ENCODE data around the gene EGLN2.
"Not testable (repeated sequence)": the region's sequence is repeated elsewhere in the genome, so short reads cannot be mapped to it uniquely, and the experiment has no call there.

The EGLN2 gene

GRCh38 chr19:40758491-40758890, 40.5 kb upstream of the EGLN2 start:
- DNase-seq (ENCODE audit: insufficient read length, low spot score) (no peak), FAIRE-seq (no peak)
- TF ChIP-seq TAF1 (IDR thresholded peaks at IDR 0.05; ENCODE audit: low read depth, low read length) (no peak), PAX5 (IDR thresholded peaks at IDR 0.05; ENCODE audit: insufficient read depth, low read length, severe bottlenecking) (no peak), POU2F2 (IDR thresholded peaks at IDR 0.05; ENCODE audit: low read depth, low read length) (no peak), POLR2A (IDR thresholded peaks at IDR 0.05; ENCODE audit: low read depth, low read length) (no peak), POLR2AphosphoS5 (IDR thresholded peaks at IDR 0.05; ENCODE audit: low read depth, low read length) (no peak), SPI1 (IDR thresholded peaks at IDR 0.05; ENCODE audit: low read depth, low read length) (no peak)

GRCh38 chr19:40759352-40759751, 39.6 kb upstream of the EGLN2 start:
- TF ChIP-seq SPI1 (IDR thresholded peaks at IDR 0.05; ENCODE audit: low read depth, low read length) (no peak), TAF1 (IDR thresholded peaks at IDR 0.05; ENCODE audit: low read depth, low read length) (no peak), POLR2AphosphoS5 (IDR thresholded peaks at IDR 0.05; ENCODE audit: low read depth, low read length) (no peak), POU2F2 (IDR thresholded peaks at IDR 0.05; ENCODE audit: low read depth, low read length) (no peak), POLR2A (IDR thresholded peaks at IDR 0.05; ENCODE audit: low read depth, low read length) (no peak), PAX5 (IDR thresholded peaks at IDR 0.05; ENCODE audit: insufficient read depth, low read length, severe bottlenecking) (no peak)
- no peak for DNase-seq (ENCODE audit: insufficient read length, low spot score)
- no peak for FAIRE-seq

- DNase-seq (ENCODE audit: insufficient read length, low spot score) (no peak), FAIRE-seq (no peak)
- TF ChIP-seq POLR2AphosphoS5 (IDR thresholded peaks at IDR 0.05; ENCODE audit: low read depth, low read length) (no peak), POLR2A (IDR thresholded peaks at IDR 0.05; ENCODE audit: low read depth, low read length) (no peak), PAX5 (IDR thresholded peaks at IDR 0.05; ENCODE audit: insufficient read depth, low read length, severe bottlenecking) (no peak), POU2F2 (IDR thresholded peaks at IDR 0.05; ENCODE audit: low read depth, low read length) (no peak), TAF1 (IDR thresholded peaks at IDR 0.05; ENCODE audit: low read depth, low read length) (no peak), SPI1 (IDR thresholded peaks at IDR 0.05; ENCODE audit: low read depth, low read length) (no peak)
Measured at GRCh38 chr19:40762754-40763470, 36.1 kb upstream of the EGLN2 start.

- no peak for FAIRE-seq
- no peak for DNase-seq (ENCODE audit: insufficient read length, low spot score)
- TF ChIP-seq POU2F2 (IDR thresholded peaks at IDR 0.05; ENCODE audit: low read depth, low read length) (no peak), POLR2A (IDR thresholded peaks at IDR 0.05; ENCODE audit: low read depth, low read length) (no peak), PAX5 (IDR thresholded peaks at IDR 0.05; ENCODE audit: insufficient read depth, low read length, severe bottlenecking) (no peak), SPI1 (IDR thresholded peaks at IDR 0.05; ENCODE audit: low read depth, low read length) (no peak), POLR2AphosphoS5 (IDR thresholded peaks at IDR 0.05; ENCODE audit: low read depth, low read length) (no peak), TAF1 (IDR thresholded peaks at IDR 0.05; ENCODE audit: low read depth, low read length) (no peak)
Measured at GRCh38 chr19:40763526-40763925, 35.5 kb upstream of the EGLN2 start.

GRCh38 chr19:40763963-40764362, 35.0 kb upstream of the EGLN2 start:
- DNase-seq (ENCODE audit: insufficient read length, low spot score) (no peak), FAIRE-seq (no peak)
- TF ChIP-seq POLR2A (IDR thresholded peaks at IDR 0.05; ENCODE audit: low read depth, low read length) (no peak), POU2F2 (IDR thresholded peaks at IDR 0.05; ENCODE audit: low read depth, low read length) (no peak)

- FAIRE-seq; DNase-seq (ENCODE audit: insufficient read length, low spot score): not testable (repeated sequence)
Measured at GRCh38 chr19:40766385-40766784, 32.6 kb upstream of the EGLN2 start.

GRCh38 chr19:40768869-40769268, 30.1 kb upstream of the EGLN2 start:
- no peak for FAIRE-seq
- no peak for TF ChIP-seq POLR2A (IDR thresholded peaks at IDR 0.05; ENCODE audit: low read depth, low read length)
- no peak for TF ChIP-seq PAX5 (IDR thresholded peaks at IDR 0.05; ENCODE audit: insufficient read depth, low read length, severe bottlenecking)
- TF ChIP-seq TAF1 (IDR thresholded peaks at IDR 0.05; ENCODE audit: low read depth, low read length) = no peak
- no peak for TF ChIP-seq POU2F2 (IDR thresholded peaks at IDR 0.05; ENCODE audit: low read depth, low read length)
- TF ChIP-seq SPI1 (IDR thresholded peaks at IDR 0.05; ENCODE audit: low read depth, low read length) = no peak
- TF ChIP-seq POLR2AphosphoS5 (IDR thresholded peaks at IDR 0.05; ENCODE audit: low read depth, low read length) = no peak
- DNase-seq (ENCODE audit: insufficient read length, low spot score) = no peak

GRCh38 chr19:40771101-40771862, 27.7 kb upstream of the EGLN2 start:
- not testable (repeated sequence) for FAIRE-seq; DNase-seq (ENCODE audit: insufficient read length, low spot score)

GRCh38 chr19:40774916-40775631, 23.9 kb upstream of the EGLN2 start, which contains the start of gene MIA:
Gene MIA, plus strand, starts transcription at chr19:40775521. Its CDS starts 22 bp downstream, at chr19:40775543.
- TF ChIP-seq POU2F2 (IDR thresholded peaks at IDR 0.05; ENCODE audit: low read depth, low read length) (no peak), POLR2A (IDR thresholded peaks at IDR 0.05; ENCODE audit: low read depth, low read length) (no peak), PAX5 (IDR thresholded peaks at IDR 0.05; ENCODE audit: insufficient read depth, low read length, severe bottlenecking) (no peak), POLR2AphosphoS5 (IDR thresholded peaks at IDR 0.05; ENCODE audit: low read depth, low read length) (no peak), TAF1 (IDR thresholded peaks at IDR 0.05; ENCODE audit: low read depth, low read length) (no peak), SPI1 (IDR thresholded peaks at IDR 0.05; ENCODE audit: low read depth, low read length) (no peak)
- DNase-seq (ENCODE audit: insufficient read length, low spot score) (no peak), FAIRE-seq (no peak)

GRCh38 chr19:40775632-40776022, 23.4 kb upstream of the EGLN2 start:
- DNase-seq (ENCODE audit: insufficient read length, low spot score) (no peak), FAIRE-seq (no peak)
- no peak for TF ChIP-seq TAF1 (IDR thresholded peaks at IDR 0.05; ENCODE audit: low read depth, low read length)
- TF ChIP-seq POLR2A (IDR thresholded peaks at IDR 0.05; ENCODE audit: low read depth, low read length) = no peak
- TF ChIP-seq SPI1 (IDR thresholded peaks at IDR 0.05; ENCODE audit: low read depth, low read length) = no peak
- TF ChIP-seq PAX5 (IDR thresholded peaks at IDR 0.05; ENCODE audit: insufficient read depth, low read length, severe bottlenecking) = no peak
- TF ChIP-seq POLR2AphosphoS5 (IDR thresholded peaks at IDR 0.05; ENCODE audit: low read depth, low read length) = no peak
- TF ChIP-seq POU2F2 (IDR thresholded peaks at IDR 0.05; ENCODE audit: low read depth, low read length) = no peak

Measured in GM12891 (cell line).